Activated gamma-delta T cell (primary cell): Measurements from ENCODE around the gene IRF1.

ENCODE experiments used
- DNase-seq: peaks from one replicate; lab custom pipeline; 2025; lab: John Stamatoyannopoulos, UW

The IRF1 gene

GRCh38 chr5:132474881-132475496 lies 15.6 kb downstream of the IRF1 start:
- no peak for DNase-seq

GRCh38 chr5:132474131-132474723 lies 16.3 kb downstream of the IRF1 start:
- DNase-seq: no peak

GRCh38 chr5:132473668-132474067 lies 16.9 kb downstream of the IRF1 start:
- DNase-seq: no peak

GRCh38 chr5:132473019-132473531 lies 17.5 kb downstream of the IRF1 start:
- DNase-seq: peak; percentile 85

GRCh38 chr5:132472431-132472830 lies 18.1 kb downstream of the IRF1 start:
- no peak for DNase-seq

GRCh38 chr5:132471944-132472343 lies 18.6 kb downstream of the IRF1 start:
- DNase-seq: no peak

GRCh38 chr5:132471151-132471907 lies 19.2 kb downstream of the IRF1 start:
- no peak for DNase-seq

GRCh38 chr5:132470596-132470995 lies 20.0 kb downstream of the IRF1 start:
- no peak for DNase-seq

GRCh38 chr5:132470010-132470392 lies 20.6 kb downstream of the IRF1 start:
- no peak for DNase-seq

GRCh38 chr5:132469380-132470009 lies 21.1 kb downstream of the IRF1 start:
- DNase-seq: no peak

GRCh38 chr5:132468656-132469379 lies 21.8 kb downstream of the IRF1 start:
- no peak for DNase-seq

GRCh38 chr5:132467287-132467984 lies 23.1 kb downstream of the IRF1 start:
- DNase-seq: no peak

- peak; percentile 57 for DNase-seq
Observed at GRCh38 chr5:132466433-132467286, 23.9 kb downstream of the IRF1 start.

- DNase-seq: no peak
Observed at GRCh38 chr5:132465059-132465707, 25.4 kb downstream of the IRF1 start.

GRCh38 chr5:132464156-132464939 lies 26.2 kb downstream of the IRF1 start:
- no peak for DNase-seq

- DNase-seq: no peak
Observed at GRCh38 chr5:132463811-132464155, 26.8 kb downstream of the IRF1 start.

- no peak for DNase-seq
Observed at GRCh38 chr5:132462856-132463745, 27.5 kb downstream of the IRF1 start.

- DNase-seq: no peak
Observed at GRCh38 chr5:132462333-132462732, 28.2 kb downstream of the IRF1 start.
